Endothelial cell of umbilical vein (primary cell): ENCODE data around the gene MRPL27. TPM values are rescaled to one million over a fixed set of nuclear protein-coding genes. Genes with fewer than 3 reads are reported as not detected.
A peak's percentile ranks its signal among the peaks of the same experiment; 100 is the strongest.

ENCODE experiments used
- BruUV-seq: library from RNA; stranded (reverse); fragments of 400-500 nt; replicated peaks from 2 replicates; lab custom pipeline; 2021; lab: Mats Ljungman, UMichigan
- CTCF ChIA-PET: fragments of 300-600, 350-600 bp; sonication (Branson Sonifier 250); formaldehyde crosslinking; loops from one replicate; lab custom pipeline; 2021; ENCODE audit warnings: antibody characterized with exemption, inconsistent platforms; lab: Charles Lee
- POLR2A ChIA-PET: fragments of 300-600, 350-600 bp; sonication (Branson Sonifier 250); formaldehyde crosslinking; loops from one replicate; lab custom pipeline; 2021; ENCODE audit warnings: antibody characterized with exemption, inconsistent platforms; lab: Charles Lee
- DNase-seq: peaks from one replicate; pipeline ENCODE4 v3.0.0-alpha.2; 2011; ENCODE audit warnings: low read depth, low spot score
- FAIRE-seq: peaks from 2 replicates; lab custom pipeline; 2011; peaks lifted over from hg19 to GRCh38; lab: Jason Lieb, UNC
- H2AFZ ChIP-seq: 2 replicates; pipeline ENCODE4 v1.6.0; 2012; ENCODE audit warnings: low read depth, low read length, control low read depth, inconsistent platforms
- H3K27ac ChIP-seq: 2 replicates; pipeline ENCODE4 v1.5.1; 2011; ENCODE audit warnings: low read depth, mild to moderate bottlenecking, control low read depth, low read length, moderate library complexity; ENCODE audit not compliant: insufficient read depth
- H3K27me3 ChIP-seq, 2 experiments: 2 replicates each; pipeline versions ENCODE4 v1.6.0 to v1.6.1; 2011; ENCODE audit warnings: low read length in 2 of 2, mixed read lengths in 1 of 2; ENCODE audit not compliant: control insufficient read depth in 2 of 2, insufficient read depth in 2 of 2
- H3K36me3 ChIP-seq, 2 experiments: 2 replicates in 1 of 2; 3 replicates in 1 of 2; pipeline ENCODE4 v1.5.1; 2011; ENCODE audit warnings: low read length in 2 of 2, mild to moderate bottlenecking in 1 of 2, moderate library complexity in 1 of 2; ENCODE audit not compliant: control insufficient read depth in 2 of 2, insufficient read depth in 2 of 2; ENCODE audit errors: extremely low read depth in 1 of 2
- H3K4me1 ChIP-seq: 3 replicates; pipeline ENCODE4 v1.5.1; 2011; ENCODE audit warnings: mild to moderate bottlenecking, low read length; ENCODE audit not compliant: control insufficient read depth, insufficient read depth; ENCODE audit errors: extremely low read depth
- H3K4me2 ChIP-seq: 2 replicates; pipeline ENCODE4 v1.6.1; 2011; ENCODE audit warnings: low read length, control low read depth, mixed read lengths; ENCODE audit not compliant: insufficient read depth
- H3K4me3 ChIP-seq, 3 experiments: fragments of 200-600 bp in 1 of 3; sonication (generic), shearing (Covaris generic) in 1 of 3; replicated peaks in 1 of 3; 2 replicates each; pipeline ENCODE4 v1.5.1; 2011 to 2016; ENCODE audit warnings: control low read depth in 3 of 3, low read length in 3 of 3, mild to moderate bottlenecking in 2 of 3, inconsistent platforms in 1 of 3, low read depth in 1 of 3, moderate library complexity in 1 of 3; ENCODE audit not compliant: insufficient read depth in 1 of 3
- H3K79me2 ChIP-seq: 2 replicates; pipeline ENCODE4 v1.6.0; 2012; ENCODE audit warnings: low read length, inconsistent platforms; ENCODE audit not compliant: control insufficient read depth, insufficient read depth
- H3K9ac ChIP-seq: replicated peaks from 2 replicates; pipeline ENCODE3; 2011; ENCODE audit warnings: low read length, control low read depth; ENCODE audit not compliant: insufficient read depth; ENCODE audit errors: extremely low read depth
- H3K9me1 ChIP-seq: replicated peaks from 3 replicates; pipeline ENCODE4 v1.6.0; 2011; ENCODE audit warnings: mild to moderate bottlenecking, low read length; ENCODE audit not compliant: control insufficient read depth, insufficient read depth; ENCODE audit errors: extremely low read depth
- H3K9me3 ChIP-seq: replicated peaks from 2 replicates; pipeline ENCODE4 v1.5.1; 2012; ENCODE audit warnings: low read length, inconsistent platforms; ENCODE audit not compliant: control insufficient read depth, insufficient read depth
- H4K20me1 ChIP-seq: replicated peaks from 2 replicates; pipeline ENCODE3; 2011; ENCODE audit warnings: mild to moderate bottlenecking, low read length; ENCODE audit not compliant: control insufficient read depth, insufficient read depth; ENCODE audit errors: extremely low read depth
- CTCF ChIP-seq, 2 donors: IDR thresholded peaks; 1 replicate in 1 of 2; 2 replicates in 1 of 2; pipeline ENCODE4 v1.5.1; 2011; ENCODE audit warnings: low read length in 2 of 2, mild to moderate bottlenecking in 2 of 2, moderate library complexity in 2 of 2, control low read depth in 1 of 2, inconsistent platforms in 1 of 2, low read depth in 1 of 2; ENCODE audit not compliant: insufficient read depth in 1 of 2; ENCODE audit errors: extremely low read depth in 1 of 2
- FOS ChIP-seq: IDR thresholded peaks from 2 replicates; pipeline ENCODE4 v1.6.1; 2011; ENCODE audit warnings: mild to moderate bottlenecking, low read length, moderate library complexity, borderline replicate concordance; ENCODE audit not compliant: insufficient read depth
- GATA2 ChIP-seq: IDR thresholded peaks from 2 replicates; pipeline ENCODE4 v1.7.0; 2011; ENCODE audit warnings: low read depth, mild to moderate bottlenecking, moderate library complexity, mixed read lengths, low read length; ENCODE audit not compliant: insufficient read length, insufficient read depth
- JUN ChIP-seq: IDR thresholded peaks from 2 replicates; pipeline ENCODE4 v1.6.1; 2011; ENCODE audit warnings: borderline replicate concordance, low read depth; ENCODE audit not compliant: insufficient read length, insufficient read depth
- MYC ChIP-seq: IDR thresholded peaks from one replicate; pipeline ENCODE4 v1.6.1; 2011; ENCODE audit warnings: mild to moderate bottlenecking, low read depth, low read length
- POLR2A ChIP-seq: IDR thresholded peaks from 2 replicates; pipeline ENCODE4 v1.6.1; 2012; ENCODE audit warnings: low read depth, mild to moderate bottlenecking, control low read depth, low read length
- dilution Hi-C: fragments of 300-500 bp; cut with MboI; formaldehyde crosslinking; loops from one replicate; pipeline ENCODE4 v1.15.0; 2019; ENCODE audit warnings: low sequenced_read_pairs; ENCODE audit not compliant: extremely low pct_ligation_motif_present
- intact Hi-C: fragments of 100-400 bp; cut with micrococcal nuclease; formaldehyde crosslinking; loops from one replicate; pipeline ENCODE4 v1.10.0; 2022
- polyA plus RNA-seq, 4 experiments: library from polyadenylated mRNA; depleted of rRNA in 3 of 4; stranded (reverse) in 3 of 4; unstranded in 1 of 4; fragments of >200 nt; gene quantifications; 2 replicates each; pipeline versions ENCODE4 v1.2.1 to v1.2.3, GENCODE V29; 2011 to 2012; ENCODE audit warnings: missing spikeins in 1 of 4
- total RNA-seq: library from RNA; stranded (reverse); gene quantifications from 2 replicates; pipeline ENCODE4 v1.2.3, GENCODE V29; 2021

The MRPL27 gene
- total and polyA plus RNA-seq, 2 donors (not counting 3 experiments of a cell fraction or from before 2014, with no cell fraction given): 76.2 to 158 TPM

- peaks cover 28% of the 10 kb centered on the region for H3K4me1 ChIP-seq
- peak overlapping the region; percentile 74 for H3K9ac ChIP-seq
- no peak overlapping the region for H3K27ac ChIP-seq
- TF ChIP-seq POLR2A: no peak
- no peak for TF ChIP-seq FOS
- TF ChIP-seq JUN: no peak
- no peak for TF ChIP-seq GATA2
- no peak for TF ChIP-seq MYC
- H3K4me3 ChIP-seq: peak overlapping the region; percentile 80 to 90 (median 84)
- H3K4me2 ChIP-seq: peak overlapping the region; percentile 93
- dilution Hi-C loops: no loop called here
- BruUV-seq: TSS peak; percentile 21
- intact Hi-C loops: no loop called here
- peaks cover 0 to 5% of the 10 kb centered on the region in 2 experiments for H3K27me3 ChIP-seq
- ChIA-PET CTCF (interaction anchor here (1.4 to 4.9 kb wide), 4 partner anchors 15 to 207 kb away, joined by 3 to 24 read pairs (median 3); no protein-coding TSS in a partner anchor), POLR2A (no interaction called here)
- no peaks in the 10 kb centered on the region for H3K9me1 ChIP-seq
- no peak for DNase-seq
- H2AFZ ChIP-seq: no peak overlapping the region
- H4K20me1 ChIP-seq: no peaks in the 10 kb centered on the region
- peaks cover 14% of the 10 kb centered on the region for H3K79me2 ChIP-seq
- FAIRE-seq: no peak
- H3K36me3 ChIP-seq: no peaks in the 10 kb centered on the region
- no peaks in the 10 kb centered on the region for H3K9me3 ChIP-seq
These were observed 25.7 kb downstream of the MRPL27 start for GRCh38 chr17:50347117-50347893.

DNA sequence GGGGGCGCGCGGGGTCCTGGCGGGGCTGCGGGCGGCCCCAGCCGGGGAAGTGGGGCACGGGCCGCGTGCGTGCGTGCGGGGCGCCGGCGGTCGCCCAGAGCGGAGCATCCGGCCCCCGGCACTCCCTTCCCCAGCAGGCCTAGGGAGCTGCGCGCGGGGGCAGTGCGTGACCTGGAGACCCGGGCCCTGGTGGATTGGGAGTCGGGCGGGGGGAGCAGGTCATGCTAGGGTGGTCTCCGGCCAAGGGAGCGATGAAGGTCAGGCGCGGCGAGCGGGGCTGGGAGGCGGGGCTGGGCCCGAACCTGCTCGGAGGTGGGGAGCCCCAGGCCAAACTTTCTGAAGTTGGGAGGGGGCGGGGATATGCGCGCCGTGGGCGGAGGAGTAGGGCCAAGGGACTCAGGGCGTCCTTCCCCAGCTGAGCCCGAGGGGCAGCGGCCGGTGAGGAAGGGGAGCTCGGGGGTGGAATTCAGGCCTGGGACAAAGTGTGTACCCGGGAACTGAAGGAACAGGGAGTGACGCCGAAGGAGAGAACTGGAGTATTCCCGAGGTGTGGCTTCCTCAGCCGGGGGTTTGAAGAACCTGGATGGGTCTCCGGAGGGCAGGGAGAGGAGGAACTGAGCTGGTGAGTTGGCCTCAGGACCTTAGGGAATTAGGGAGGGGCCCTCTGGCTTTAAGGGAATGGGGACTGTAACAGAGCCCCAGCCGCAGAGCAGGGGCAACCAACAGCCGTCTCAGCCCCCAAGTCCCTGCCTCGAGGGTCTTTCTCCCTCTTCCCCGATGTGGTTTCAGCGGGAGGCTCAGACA lies 26.5 kb downstream of the MRPL27 start:
- peak overlapping the region; percentile 11 for H3K27ac ChIP-seq
- H3K27me3 ChIP-seq: peaks cover 0 to 7% of the 10 kb centered on the region in 2 experiments
- peak overlapping the region; percentile 93 for H3K4me2 ChIP-seq
- FAIRE-seq (peak; percentile 15), DNase-seq (peak; percentile 29)
- POLR2A ChIA-PET: no interaction called here
- peak overlapping the region; percentile 90 for H2AFZ ChIP-seq
- H3K4me1 ChIP-seq: peaks cover 28% of the 10 kb centered on the region
- H4K20me1 ChIP-seq: no peaks in the 10 kb centered on the region
- TF ChIP-seq CTCF (IDR thresholded peaks at IDR 0.05; ENCODE audit: extremely low read depth in 1 of 2, insufficient read depth in 1 of 2, low read depth in 1 of 2, low read length in 2 of 2) (no peak), GATA2 (no peak)
- H3K36me3 ChIP-seq: no peaks in the 10 kb centered on the region
- H3K4me3 ChIP-seq: peak overlapping the region; percentile 80 to 90 (median 84)
- intact Hi-C loops (no loop called here), dilution Hi-C loops (no loop called here)
- peak overlapping the region; percentile 74 for H3K9ac ChIP-seq
- H3K79me2 ChIP-seq: peaks cover 14% of the 10 kb centered on the region
- no TSS peak for BruUV-seq
- CTCF ChIA-PET: interaction anchor here (0.6 to 4.9 kb wide), 5 partner anchors 16 to 206 kb away, joined by 3 to 24 read pairs (median 3); partner anchors contain the start of gene COL1A1
- H3K9me3 ChIP-seq: no peaks in the 10 kb centered on the region
- H3K9me1 ChIP-seq: no peaks in the 10 kb centered on the region
